HepG2 (cell line): ENCODE measurements around the gene CBLB. TPM values are rescaled to one million over a fixed set of nuclear protein-coding genes. Genes with fewer than 3 reads are reported as not detected.

Source experiments
- ATAC-seq: fragments of 200-7000 bp; cut with Tn5 transposase; 3 replicates; pipeline ENCODE4 v1.9.1; 2020; ENCODE audit warnings: mild to moderate bottlenecking, moderate library complexity
- BruUV-seq: library from RNA; stranded (reverse); fragments of 400-500 nt; replicated peaks from 2 replicates; lab custom pipeline; 2021; lab: Mats Ljungman, UMichigan
- CTCF ChIA-PET: fragments of 300-600 bp; formaldehyde crosslinking; extraction: SDS; loops from one replicate; lab custom pipeline; 2021; ENCODE audit warnings: low total read pairs, inconsistent platforms, low intra/inter-chr PET ratio; lab: Yijun Ruan, JAX
- POLR2A ChIA-PET: fragments of 350-600 bp; sonication (Branson Sonifier 250); formaldehyde crosslinking; loops from one replicate; lab custom pipeline; 2020; ENCODE audit warnings: antibody characterized with exemption, inconsistent platforms; lab: Yijun Ruan, JAX
- DNase-seq: peaks from one replicate; pipeline ENCODE4 v3.0.0-alpha.2; 2015; ENCODE audit warnings: low spot score
- FAIRE-seq: peaks from 3 replicates; lab custom pipeline; 2011; peaks lifted over from hg19 to GRCh38; lab: Jason Lieb, UNC
- H2AFZ ChIP-seq: one replicate; pipeline ENCODE4 v1.6.1; 2011; ENCODE audit warnings: low read length, inconsistent platforms
- H3K27ac ChIP-seq: fragments of 300-600 bp; 3 replicates; pipeline ENCODE4 v1.8.0; 2011; ENCODE audit warnings: mixed run types, mild to moderate bottlenecking, mixed read lengths, low read length, inconsistent platforms; ENCODE audit not compliant: insufficient read depth; ENCODE audit errors: extremely low read length
- H3K27me3 ChIP-seq, 2 experiments: fragments of 200-600 bp in 1 of 2; 2 replicates in 1 of 2; 3 replicates in 1 of 2; pipeline versions ENCODE4 v1.6.0 to v1.8.0; 2011; ENCODE audit warnings: low read length in 2 of 2, mild to moderate bottlenecking in 2 of 2, moderate library complexity in 2 of 2, inconsistent platforms in 1 of 2; ENCODE audit not compliant: insufficient read depth in 2 of 2, control insufficient read depth in 1 of 2
- H3K36me3 ChIP-seq, 2 experiments: fragments of 200-600 bp in 1 of 2; replicated peaks in 1 of 2; 2 replicates in 1 of 2; 3 replicates in 1 of 2; pipeline versions ENCODE4 v1.5.1 to v1.8.0; 2011; ENCODE audit warnings: low read length in 2 of 2, inconsistent platforms in 1 of 2; ENCODE audit not compliant: insufficient read depth in 2 of 2, control insufficient read depth in 1 of 2
- H3K4me1 ChIP-seq: 2 replicates; pipeline ENCODE4 v1.5.1; 2012; ENCODE audit warnings: low read length, inconsistent platforms; ENCODE audit not compliant: insufficient read depth
- H3K4me2 ChIP-seq: 2 replicates; pipeline ENCODE4 v1.6.0; 2011; ENCODE audit warnings: low read depth, low read length, inconsistent platforms
- H3K4me3 ChIP-seq, 3 experiments: fragments of 200-600 bp in 1 of 3; sonication (generic), shearing (Covaris generic) in 1 of 3; replicated peaks in 1 of 3; 2 replicates each; pipeline ENCODE4 v1.5.1; 2011 to 2016; ENCODE audit warnings: low read length in 3 of 3, inconsistent platforms in 2 of 3, low read depth in 2 of 3, mild to moderate bottlenecking in 2 of 3, control low read depth in 1 of 3, mixed read lengths in 1 of 3; ENCODE audit not compliant: insufficient read depth in 1 of 3
- H3K79me2 ChIP-seq: one replicate; pipeline ENCODE4 v1.6.1; 2011; ENCODE audit warnings: low read length, inconsistent platforms; ENCODE audit not compliant: insufficient read depth
- H3K9ac ChIP-seq: 2 replicates; pipeline ENCODE4 v1.6.0; 2011; ENCODE audit warnings: mild to moderate bottlenecking, low read depth, low read length, inconsistent platforms; ENCODE audit not compliant: insufficient read depth
- H3K9me3 ChIP-seq: 2 replicates; pipeline ENCODE4 v1.5.1; 2012; ENCODE audit warnings: mild to moderate bottlenecking, low read length
- H4K20me1 ChIP-seq: 2 replicates; pipeline ENCODE4 v1.6.0; 2011; ENCODE audit warnings: inconsistent platforms, mild to moderate bottlenecking, low read length, moderate library complexity; ENCODE audit not compliant: insufficient read depth
- ATF4 ChIP-seq, 2 experiments: fragments of 450-650 bp in 1 of 2; sonication (generic) in 1 of 2; formaldehyde crosslinking; IDR thresholded peaks; 2 replicates each; pipeline versions ENCODE4 v1.5.0 to v1.8.0; 2020 to 2022; ENCODE audit warnings: mild to moderate bottlenecking in 1 of 2, missing genetic modification reagents in 1 of 2
- BHLHE40 ChIP-seq: IDR thresholded peaks from 2 replicates; pipeline ENCODE4 v1.6.1; 2011; ENCODE audit warnings: low read length, improper control_type of control experiment
- CBX5 ChIP-seq: sonication (generic); formaldehyde crosslinking; IDR thresholded peaks from 2 replicates; pipeline ENCODE4 v1.4.0; 2020; ENCODE audit warnings: missing genetic modification reagents, borderline replicate concordance
- EP300 ChIP-seq, 3 experiments: sonication (generic) in 1 of 3; formaldehyde crosslinking in 1 of 3; IDR thresholded peaks; 2 replicates each; pipeline versions ENCODE4 v1.5.1 to v1.6.1; 2011 to 2020; ENCODE audit warnings: low read depth in 2 of 3, low read length in 2 of 3, borderline replicate concordance in 1 of 3, improper control_type of control experiment in 1 of 3, mild to moderate bottlenecking in 1 of 3, missing genetic modification reagents in 1 of 3, moderate library complexity in 1 of 3
- GATA4 ChIP-seq: sonication (generic); IDR thresholded peaks from 2 replicates; pipeline ENCODE4 v1.6.1; 2016; ENCODE audit warnings: antibody characterized with exemption, low read depth, borderline replicate concordance
- KDM4B ChIP-seq: sonication (generic); formaldehyde crosslinking; IDR thresholded peaks from 2 replicates; pipeline ENCODE4 v1.4.0; 2020; ENCODE audit warnings: missing genetic modification reagents
- MEF2D ChIP-seq: sonication (generic); formaldehyde crosslinking; IDR thresholded peaks from 2 replicates; pipeline ENCODE4 v1.5.1; 2020; ENCODE audit warnings: mild to moderate bottlenecking, missing genetic modification reagents
- MEIS1 ChIP-seq: sonication (generic); formaldehyde crosslinking; IDR thresholded peaks from 2 replicates; pipeline ENCODE4 v1.9.0; 2021; ENCODE audit warnings: mild to moderate bottlenecking, missing genetic modification reagents, moderate library complexity, borderline replicate concordance
- MIXL1 ChIP-seq: IDR thresholded peaks from 2 replicates; pipeline ENCODE4 v1.6.1; 2016
- NFYB ChIP-seq: sonication (generic); formaldehyde crosslinking; IDR thresholded peaks from 2 replicates; pipeline ENCODE4 v1.4.0; 2020; ENCODE audit warnings: missing genetic modification reagents
- PITX1 ChIP-seq: sonication (generic); formaldehyde crosslinking; IDR thresholded peaks from 2 replicates; pipeline ENCODE4 v1.5.1; 2020; ENCODE audit warnings: mild to moderate bottlenecking, missing genetic modification reagents
- STAT5B ChIP-seq: sonication (generic); formaldehyde crosslinking; IDR thresholded peaks from 2 replicates; pipeline ENCODE4 v1.4.0; 2020; ENCODE audit warnings: missing genetic modification reagents
- U2AF1 ChIP-seq: fragments of 200-400 bp; formaldehyde crosslinking; optimal IDR thresholded peaks from 2 replicates; pipeline ENCODE3; 2017; ENCODE audit warnings: mild to moderate bottlenecking, low read depth, low read length
- ZBTB14 ChIP-seq: sonication (generic); formaldehyde crosslinking; IDR thresholded peaks from 2 replicates; pipeline ENCODE4 v1.4.0; 2020; ENCODE audit warnings: missing genetic modification reagents
- ZC3H4 ChIP-seq: sonication (generic); formaldehyde crosslinking; IDR thresholded peaks from 2 replicates; pipeline ENCODE4 v1.4.0; 2020; ENCODE audit warnings: missing genetic modification reagents, borderline replicate concordance
- ZNF260 ChIP-seq: sonication (generic); formaldehyde crosslinking; IDR thresholded peaks from 2 replicates; pipeline ENCODE4 v1.4.0; 2020; ENCODE audit warnings: missing genetic modification reagents, low read depth, mild to moderate bottlenecking, borderline replicate concordance
- ZNF605 ChIP-seq: sonication (generic); formaldehyde crosslinking; IDR thresholded peaks from 2 replicates; pipeline ENCODE4 v1.8.0; 2022; ENCODE audit warnings: mild to moderate bottlenecking, missing genetic modification reagents
- ZNF768 ChIP-seq: sonication (generic); formaldehyde crosslinking; IDR thresholded peaks from 2 replicates; pipeline ENCODE4 v1.4.0; 2020; ENCODE audit warnings: missing genetic modification reagents
- WGBS: methylation state at CpG from one replicate; pipeline ENCODE4 v1.1.6; 2017; ENCODE audit warnings: low lambda C conversion rate; 5-methylcytosine and 5-hydroxymethylcytosine counted together
- in situ Hi-C: cut with HindIII; loops from 2 replicates; pipeline ENCODE4 v1.10.0; 2017; ENCODE audit warnings: low pct_unique_long_range_greater_than_20kb; ENCODE audit not compliant: extremely low pct_ligation_motif_present
- intact Hi-C: fragments of 100-400 bp; cut with micrococcal nuclease; formaldehyde crosslinking; loops from one replicate; pipeline ENCODE4 v1.10.0; 2022; ENCODE audit not compliant: unreplicated experiment
- polyA plus RNA-seq, 8 experiments: library from polyadenylated mRNA; depleted of rRNA in 3 of 8; stranded (reverse) in 7 of 8; unstranded in 1 of 8; fragments of >200 nt; fragmentation: Illumina TruSeq in 4 of 8; extraction: Trizol in 4 of 8; gene quantifications; 2 replicates each; pipeline versions ENCODE4 v1.2.1 to v1.2.3, GENCODE V29; 2011 to 2016; ENCODE audit warnings: low read depth in 4 of 8, missing spikeins in 1 of 8, mixed read lengths in 1 of 8; ENCODE audit not compliant: insufficient read depth in 1 of 8
- total RNA-seq, 5 experiments: library from RNA; depleted of rRNA; stranded (reverse); fragments of >200 nt; fragmentation: Illumina TruSeq; extraction: Trizol; gene quantifications; 2 replicates each; pipeline ENCODE4 v1.2.3, GENCODE V29; 2016; ENCODE audit warnings: low read depth in 1 of 5

The CBLB gene
- total and polyA plus RNA-seq, 2 of the 13 experiments (the other 11 are each of a cell fraction or from before 2014, with no cell fraction given) = 9.8 to 16.4 TPM

- no peaks in the 10 kb centered on the region for H3K27me3 ChIP-seq
- FAIRE-seq = no peak
- peaks cover 3% of the 10 kb centered on the region for H3K79me2 ChIP-seq
- H3K4me2 ChIP-seq = no peak overlapping the region
- WGBS = 93% methylated on average over 3 of the region's 3 CpGs
- no peak overlapping the region for H3K9ac ChIP-seq
- no peak overlapping the region for H3K4me3 ChIP-seq
- intact Hi-C loops (no loop called here), in situ Hi-C loops (no loop called here)
- CTCF ChIA-PET = no interaction called here
- no peak overlapping the region for H2AFZ ChIP-seq
- no TSS peak for BruUV-seq
- peaks cover 0 to 2% of the 10 kb centered on the region in 2 experiments; a peak in 1 of 5 replicates for H3K36me3 ChIP-seq
- POLR2A ChIA-PET = no interaction called here
- H4K20me1 ChIP-seq = peaks cover 3% of the 10 kb centered on the region; the same call in 1 of the 2 replicates
- H3K27ac ChIP-seq = no peak overlapping the region
- TF ChIP-seq PITX1 (CRISPR knock-in tag) = no peak
- no peak for TF ChIP-seq KDM4B
- TF ChIP-seq MEF2D (CRISPR knock-in tag) = no peak
- no peak for TF ChIP-seq NFYB (CRISPR knock-in tag)
- TF ChIP-seq MEIS1 = no peak
- TF ChIP-seq GATA4 = no peak
- TF ChIP-seq U2AF1 = no peak
- TF ChIP-seq MIXL1 = no peak
- no peak for TF ChIP-seq STAT5B (CRISPR knock-in tag)
- no peak for TF ChIP-seq ATF4 (CRISPR knock-in tag; IDR thresholded peaks at IDR 0.05)
- H3K9me3 ChIP-seq = no peaks in the 10 kb centered on the region
- peaks cover 11% of the 10 kb centered on the region for H3K4me1 ChIP-seq
- ATAC-seq = no peak
- no peak for DNase-seq
Measured at GRCh38 chr3:105834768-105835167, 34.0 kb downstream of the CBLB start.

DNA sequence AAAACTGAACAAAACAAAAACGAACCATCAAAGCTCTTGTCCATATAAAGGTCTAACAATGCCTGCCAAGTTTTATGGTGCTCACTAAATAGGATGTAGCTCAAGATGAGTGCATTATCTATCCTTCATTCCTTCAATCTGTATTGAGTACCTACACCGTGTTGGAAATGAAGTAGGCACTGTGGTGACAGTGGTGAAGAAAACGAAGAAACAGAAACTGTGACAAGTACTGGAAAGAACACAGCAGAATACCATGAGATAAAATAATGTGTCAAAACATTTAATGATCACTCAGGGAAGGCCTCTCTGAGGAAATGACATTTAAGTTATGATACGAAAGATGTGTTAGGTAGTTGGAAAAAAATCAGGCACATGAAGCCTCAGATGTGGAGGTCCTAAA is 36.2 kb downstream of the CBLB start:
- no peak for FAIRE-seq
- no peaks in the 10 kb centered on the region for H3K27me3 ChIP-seq
- H2AFZ ChIP-seq = no peak overlapping the region
- ChIA-PET POLR2A (no interaction called here), CTCF (no interaction called here)
- WGBS = 92% methylated on average over 4 of the region's 4 CpGs
- intact Hi-C loops = no loop called here
- peaks cover 16% of the 10 kb centered on the region for H3K4me1 ChIP-seq
- no peaks in the 10 kb centered on the region for H3K9me3 ChIP-seq
- no peak for DNase-seq
- H3K4me3 ChIP-seq = no peak overlapping the region
- H3K4me2 ChIP-seq = no peak overlapping the region
- no TSS peak for BruUV-seq
- in situ Hi-C loops = no loop called here
- H3K27ac ChIP-seq = no peak overlapping the region
- H3K36me3 ChIP-seq = no peaks in the 10 kb centered on the region
- ATAC-seq = no peak
- peaks cover under 1% of the 10 kb centered on the region; the same call in 1 of the 2 replicates for H4K20me1 ChIP-seq
- no peak overlapping the region for H3K9ac ChIP-seq
- peaks cover 4% of the 10 kb centered on the region for H3K79me2 ChIP-seq
- TF ChIP-seq BHLHE40 (no peak), ZC3H4 (CRISPR knock-in tag) (no peak), ZNF768 (CRISPR knock-in tag) (no peak), CBX5 (CRISPR knock-in tag) (no peak), ZBTB14 (CRISPR knock-in tag) (no peak), EP300 (IDR thresholded peaks at IDR 0.05; ENCODE audit: low read depth in 2 of 2, low read length in 2 of 2) (no peak), EP300 (CRISPR knock-in tag; IDR thresholded peaks at IDR 0.05; ENCODE audit: borderline replicate concordance) (no peak), ZNF260 (no peak), ZNF605 (CRISPR knock-in tag) (no peak)
